Measurements from ENCODE around the gene SPHKAP. TPM values are rescaled to one million over a fixed set of nuclear protein-coding genes. Genes with fewer than 3 reads are reported as not detected.

The SPHKAP gene
- polyA plus RNA-seq, 1 of the 3 experiments (the other 2 are of a cell fraction): not detected

GRCh38 chr2:228105526-228106250 lies 75.8 kb downstream of the SPHKAP start:
- no peaks in the 10 kb centered on the region; the same call in 1 of the 2 replicates for H3K27me3 ChIP-seq (ENCODE audit: insufficient read depth)
- no peak overlapping the region for H3K4me2 ChIP-seq
- no peaks in the 10 kb centered on the region for H3K9me2 ChIP-seq
- H3K4me3 ChIP-seq (ENCODE audit: low read depth in 2 of 2, low read length in 1 of 2): no peak overlapping the region
- H3K79me2 ChIP-seq (ENCODE audit: insufficient read depth): no peaks in the 10 kb centered on the region
- POLR2A ChIA-PET: no interaction called here
- H3F3A ChIP-seq (replicated peaks; ENCODE audit: insufficient read depth): no peaks in the 10 kb centered on the region
- H3K9me3 ChIP-seq: no peaks in the 10 kb centered on the region
- H3K36me3 ChIP-seq (replicated peaks in 1 of 2; ENCODE audit: control insufficient read depth in 1 of 2, insufficient read depth in 2 of 2, low read length in 1 of 2): no peaks in the 10 kb centered on the region
- H4K20me1 ChIP-seq (ENCODE audit: insufficient read depth): no peaks in the 10 kb centered on the region
- DNase-seq: no peak
- TF ChIP-seq MEF2A (IDR thresholded peaks at IDR 0.05; ENCODE audit: borderline replicate concordance, low read depth): no peak
- no peak for TF ChIP-seq CHD2 (IDR thresholded peaks at IDR 0.05; ENCODE audit: low read length, partially characterized antibody)
- TF ChIP-seq MXI1 (IDR thresholded peaks at IDR 0.05; ENCODE audit: low read depth, low read length): no peak
- TF ChIP-seq GABPA (IDR thresholded peaks at IDR 0.05; ENCODE audit: low read depth): no peak
- no peak for TF ChIP-seq RCOR1 (IDR thresholded peaks at IDR 0.05; ENCODE audit: low read length)
- no peak overlapping the region for H2AFZ ChIP-seq (ENCODE audit: low read depth)
- CTCF ChIA-PET: no interaction called here
- WGBS (ENCODE audit: low lambda C conversion rate): 16% methylated on average over 8 of the region's 8 CpGs
- no peak overlapping the region for H3K9ac ChIP-seq
- H3K4me1 ChIP-seq (ENCODE audit: control insufficient read depth in 1 of 2, insufficient read depth in 2 of 2, low read depth in 1 of 2, low read length in 1 of 2): no peaks in the 10 kb centered on the region
- no peak overlapping the region for H3K27ac ChIP-seq (ENCODE audit: low read depth in 2 of 2, low read length in 1 of 2)

GRCh38 chr2:228104215-228104614 lies 77.3 kb downstream of the SPHKAP start:
- POLR2A ChIA-PET: no interaction called here
- Histone ChIP-seq H3K4me2 (no peak overlapping the region), H3K9me2 (no peaks in the 10 kb centered on the region), H3K4me3 (ENCODE audit: low read depth in 2 of 2, low read length in 1 of 2) (no peak overlapping the region), H3K9me3 (no peaks in the 10 kb centered on the region), H3K36me3 (replicated peaks in 1 of 2; ENCODE audit: control insufficient read depth in 1 of 2, insufficient read depth in 2 of 2, low read length in 1 of 2) (no peaks in the 10 kb centered on the region), H3K79me2 (ENCODE audit: insufficient read depth) (no peaks in the 10 kb centered on the region), H3K9ac (no peak overlapping the region), H3K27ac (ENCODE audit: low read depth in 2 of 2, low read length in 1 of 2) (no peak overlapping the region), H3K4me1 (ENCODE audit: control insufficient read depth in 1 of 2, insufficient read depth in 2 of 2, low read depth in 1 of 2, low read length in 1 of 2) (no peaks in the 10 kb centered on the region), H4K20me1 (ENCODE audit: insufficient read depth) (no peaks in the 10 kb centered on the region), H3F3A (replicated peaks; ENCODE audit: insufficient read depth) (no peaks in the 10 kb centered on the region), H2AFZ (ENCODE audit: low read depth) (no peak overlapping the region), H3K27me3 (ENCODE audit: insufficient read depth) (no peaks in the 10 kb centered on the region)
- no peak for DNase-seq
- 11% methylated on average over 2 of the region's 2 CpGs for WGBS (ENCODE audit: low lambda C conversion rate)
- TF ChIP-seq YY1 (IDR thresholded peaks at IDR 0.05; ENCODE audit: low read depth) (no peak), ELF1 (IDR thresholded peaks at IDR 0.05) (no peak), MAX (IDR thresholded peaks at IDR 0.05; ENCODE audit: low read depth) (no peak), RFX5 (IDR thresholded peaks at IDR 0.05; ENCODE audit: low read length) (no peak)
- CTCF ChIA-PET: interaction anchor here (1.6 kb wide), 1 partner anchor 19 kb away, joined by 3 read pairs; no protein-coding TSS in a partner anchor

GRCh38 chr2:228103379-228103778 lies 78.1 kb downstream of the SPHKAP start:
- no peaks in the 10 kb centered on the region for H3K9me2 ChIP-seq
- no peaks in the 10 kb centered on the region for H3K36me3 ChIP-seq (replicated peaks in 1 of 2; ENCODE audit: control insufficient read depth in 1 of 2, insufficient read depth in 2 of 2, low read length in 1 of 2)
- no peak overlapping the region for H2AFZ ChIP-seq (ENCODE audit: low read depth)
- H3K4me3 ChIP-seq (ENCODE audit: low read depth in 2 of 2, low read length in 1 of 2): no peak overlapping the region
- POLR2A ChIA-PET: no interaction called here
- H3K27ac ChIP-seq (ENCODE audit: low read depth in 2 of 2, low read length in 1 of 2): no peak overlapping the region
- no peaks in the 10 kb centered on the region for H3K79me2 ChIP-seq (ENCODE audit: insufficient read depth)
- H3K4me2 ChIP-seq: no peak overlapping the region
- H3K9me3 ChIP-seq: no peaks in the 10 kb centered on the region
- CTCF ChIA-PET: interaction anchor here (1.6 kb wide), 1 partner anchor 20 kb away, joined by 3 read pairs; no protein-coding TSS in a partner anchor
- TF ChIP-seq ELF1 (IDR thresholded peaks at IDR 0.05) (0 out of 2 replicates have a peak, but pooled peaks have one; percentile 1), PBX3 (IDR thresholded peaks at IDR 0.05) (no peak), GATA2 (CRISPR knock-in tag; IDR thresholded peaks at IDR 0.05) (no peak)
- WGBS (ENCODE audit: low lambda C conversion rate): 11% methylated on average over 5 of the region's 5 CpGs
- no peaks in the 10 kb centered on the region for H3F3A ChIP-seq (replicated peaks; ENCODE audit: insufficient read depth)
- H3K27me3 ChIP-seq (ENCODE audit: insufficient read depth): no peaks in the 10 kb centered on the region
- no peak for DNase-seq
- no peaks in the 10 kb centered on the region for H4K20me1 ChIP-seq (ENCODE audit: insufficient read depth)
- H3K9ac ChIP-seq: no peak overlapping the region
- H3K4me1 ChIP-seq (ENCODE audit: control insufficient read depth in 1 of 2, insufficient read depth in 2 of 2, low read depth in 1 of 2, low read length in 1 of 2): no peaks in the 10 kb centered on the region
